PC-3 (cell line): ENCODE data around the gene SYT1. TPM values are rescaled to one million over a fixed set of nuclear protein-coding genes. Genes with fewer than 3 reads are reported as not detected.

Source experiments
- ATAC-seq: fragments of 200-7000 bp; cut with Tn5 transposase; 2 replicates; pipeline ENCODE4 v1.9.1; 2020; ENCODE audit warnings: mild to moderate bottlenecking, moderate library complexity
- BruUV-seq: library from RNA; stranded (reverse); fragments of 400-500 nt; replicated peaks from 2 replicates; lab custom pipeline; 2021; lab: Mats Ljungman, UMichigan
- CTCF ChIA-PET: fragments of 300-600 bp; sonication (Branson Sonifier 250); formaldehyde crosslinking; loops from one replicate; lab custom pipeline; 2022; ENCODE audit warnings: antibody characterized with exemption; lab: Charles Lee
- POLR2A ChIA-PET: fragments of 300-600 bp; sonication (Branson Sonifier 250); formaldehyde crosslinking; loops from one replicate; lab custom pipeline; 2022; ENCODE audit warnings: antibody characterized with exemption; ENCODE audit not compliant: unreplicated experiment; lab: Charles Lee
- DNase-seq: peaks from one replicate; pipeline ENCODE4 v3.0.0-alpha.2; 2015
- H2AFZ ChIP-seq: fragments of 300-600 bp; sonication (generic); 2 replicates; pipeline ENCODE4 v1.6.0; 2016; ENCODE audit warnings: antibody characterized with exemption, low read length
- H3F3A ChIP-seq: fragments of 300-600 bp; sonication (generic); one replicate; pipeline ENCODE4 v1.6.0; 2017; ENCODE audit warnings: antibody characterized with exemption, low read length, control low read depth, mild to moderate bottlenecking; ENCODE audit not compliant: unreplicated experiment
- H3K27ac ChIP-seq: fragments of 300-600 bp; sonication (generic); 2 replicates; pipeline ENCODE4 v1.5.1; 2016; ENCODE audit warnings: mild to moderate bottlenecking, low read length
- H3K27me3 ChIP-seq: fragments of 300-600 bp; sonication (generic); 2 replicates; pipeline ENCODE4 v1.6.1; 2016; ENCODE audit warnings: low read length, mixed read lengths
- H3K36me3 ChIP-seq: fragments of 300-600 bp; sonication (generic); 2 replicates; pipeline ENCODE4 v1.6.1; 2016; ENCODE audit warnings: low read depth, mixed run types, low read length, mixed read lengths
- H3K4me1 ChIP-seq: fragments of 300-600 bp; sonication (generic); 2 replicates; pipeline ENCODE4 v1.5.1; 2016; ENCODE audit warnings: low read length; ENCODE audit not compliant: insufficient read depth
- H3K4me2 ChIP-seq: fragments of 300-600 bp; sonication (generic); 2 replicates; pipeline ENCODE4 v1.6.0; 2016; ENCODE audit warnings: low read length
- H3K4me3 ChIP-seq: fragments of 300-600 bp; sonication (generic); 2 replicates; pipeline ENCODE4 v1.5.1; 2016; ENCODE audit warnings: mild to moderate bottlenecking, low read length, mixed read lengths
- H3K79me2 ChIP-seq: fragments of 300-600 bp; sonication (generic); 2 replicates; pipeline ENCODE4 v1.6.1; 2017; ENCODE audit warnings: low read length, mixed read lengths
- H3K9ac ChIP-seq: fragments of 300-600 bp; sonication (generic); 2 replicates; pipeline ENCODE4 v1.6.0; 2016; ENCODE audit warnings: mild to moderate bottlenecking, low read length
- H3K9me2 ChIP-seq: fragments of 300-600 bp; sonication (generic); replicated peaks from 2 replicates; pipeline ENCODE4 v1.6.1; 2016; ENCODE audit warnings: mixed run types, low read length, mixed read lengths
- H3K9me3 ChIP-seq: fragments of 300-600 bp; sonication (generic); 2 replicates; pipeline ENCODE4 v1.6.1; 2016; ENCODE audit warnings: low read length, mixed read lengths
- H4K20me1 ChIP-seq: fragments of 300-600 bp; sonication (generic); 2 replicates; pipeline ENCODE4 v1.6.1; 2016; ENCODE audit warnings: low read length, mixed read lengths
- EZH2 ChIP-seq: fragments of 300-600 bp; sonication (generic); IDR thresholded peaks from one replicate; pipeline ENCODE4 v1.6.1; 2017; ENCODE audit warnings: antibody characterized with exemption, mild to moderate bottlenecking, low read length; ENCODE audit not compliant: unreplicated experiment
- EZH2phosphoT487 ChIP-seq: fragments of 300-600 bp; sonication (generic); IDR thresholded peaks from 2 replicates; pipeline ENCODE4 v1.6.1; 2018; ENCODE audit warnings: mild to moderate bottlenecking, antibody characterized with exemption, low read length, borderline replicate concordance
- intact Hi-C: fragments of 100-400 bp; cut with micrococcal nuclease; formaldehyde crosslinking; loops from 2 replicates; pipeline ENCODE4 v1.9.0; 2023
- total RNA-seq: library from RNA; depleted of rRNA; stranded (reverse); fragments of >200 nt; gene quantifications from 2 replicates; pipeline ENCODE4 v1.2.3, GENCODE V29; 2014
- TF ChIP-seq, protein P1 (sequence below): fragments of 300-600 bp; sonication (generic); conservative IDR thresholded peaks from 2 replicates; pipeline ENCODE4 v1.5.1; 2017; ENCODE audit warnings: antibody characterized with exemption, low read depth, mild to moderate bottlenecking, low read length

SYT1 gene
- total RNA-seq, 1 experiment from 2014 or later: 0.51 TPM

GRCh38 chr12:79108962-79109361, 244.4 kb downstream of the SYT1 start:
- Histone ChIP-seq H3K9me2 (no peaks in the 10 kb centered on the region), H4K20me1 (no peaks in the 10 kb centered on the region), H3K9me3 (no peaks in the 10 kb centered on the region), H3K79me2 (no peaks in the 10 kb centered on the region), H3K4me1 (peaks cover 6% of the 10 kb centered on the region; the same call in 1 of the 2 replicates), H3K27ac (no peak overlapping the region), H3K27me3 (no peaks in the 10 kb centered on the region), H3F3A (no peaks in the 10 kb centered on the region), H3K36me3 (no peaks in the 10 kb centered on the region), H3K4me2 (no peak overlapping the region), H3K4me3 (no peak overlapping the region), H2AFZ (no peak overlapping the region), H3K9ac (no peak overlapping the region)
- intact Hi-C loops: no loop called here
- TF ChIP-seq, protein P1, sequence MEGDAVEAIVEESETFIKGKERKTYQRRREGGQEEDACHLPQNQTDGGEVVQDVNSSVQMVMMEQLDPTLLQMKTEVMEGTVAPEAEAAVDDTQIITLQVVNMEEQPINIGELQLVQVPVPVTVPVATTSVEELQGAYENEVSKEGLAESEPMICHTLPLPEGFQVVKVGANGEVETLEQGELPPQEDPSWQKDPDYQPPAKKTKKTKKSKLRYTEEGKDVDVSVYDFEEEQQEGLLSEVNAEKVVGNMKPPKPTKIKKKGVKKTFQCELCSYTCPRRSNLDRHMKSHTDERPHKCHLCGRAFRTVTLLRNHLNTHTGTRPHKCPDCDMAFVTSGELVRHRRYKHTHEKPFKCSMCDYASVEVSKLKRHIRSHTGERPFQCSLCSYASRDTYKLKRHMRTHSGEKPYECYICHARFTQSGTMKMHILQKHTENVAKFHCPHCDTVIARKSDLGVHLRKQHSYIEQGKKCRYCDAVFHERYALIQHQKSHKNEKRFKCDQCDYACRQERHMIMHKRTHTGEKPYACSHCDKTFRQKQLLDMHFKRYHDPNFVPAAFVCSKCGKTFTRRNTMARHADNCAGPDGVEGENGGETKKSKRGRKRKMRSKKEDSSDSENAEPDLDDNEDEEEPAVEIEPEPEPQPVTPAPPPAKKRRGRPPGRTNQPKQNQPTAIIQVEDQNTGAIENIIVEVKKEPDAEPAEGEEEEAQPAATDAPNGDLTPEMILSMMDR: no peak
- TF ChIP-seq EZH2phosphoT487 (no peak), EZH2 (no peak)
- ATAC-seq (no peak), DNase-seq (no peak)
- ChIA-PET POLR2A (no interaction called here), CTCF (no interaction called here)
- no TSS peak for BruUV-seq

GRCh38 chr12:79114896-79115295, 250.3 kb downstream of the SYT1 start:
- no peaks in the 10 kb centered on the region for H3F3A ChIP-seq
- intact Hi-C loops: no loop called here
- no peaks in the 10 kb centered on the region for H3K9me2 ChIP-seq
- peaks cover 6% of the 10 kb centered on the region; the same call in 1 of the 2 replicates for H3K4me1 ChIP-seq
- H3K36me3 ChIP-seq: no peaks in the 10 kb centered on the region
- H3K27me3 ChIP-seq: no peaks in the 10 kb centered on the region
- H3K9me3 ChIP-seq: no peaks in the 10 kb centered on the region
- H4K20me1 ChIP-seq: no peaks in the 10 kb centered on the region
- CTCF ChIA-PET: interaction anchor here (0.6 kb wide), 1 partner anchor 282 kb away, joined by 3 read pairs; no protein-coding TSS in a partner anchor
- H3K27ac ChIP-seq: no peak overlapping the region
- no peak overlapping the region for H2AFZ ChIP-seq
- H3K4me2 ChIP-seq: no peak overlapping the region
- POLR2A ChIA-PET: no interaction called here
- TF ChIP-seq EZH2: no peak
- no peak for TF ChIP-seq EZH2phosphoT487
- TF ChIP-seq, protein P1: no peak
- ATAC-seq (no peak), DNase-seq (no peak)
- no peaks in the 10 kb centered on the region for H3K79me2 ChIP-seq
- H3K9ac ChIP-seq: no peak overlapping the region
- no peak overlapping the region for H3K4me3 ChIP-seq
- BruUV-seq: no TSS peak

DNA sequence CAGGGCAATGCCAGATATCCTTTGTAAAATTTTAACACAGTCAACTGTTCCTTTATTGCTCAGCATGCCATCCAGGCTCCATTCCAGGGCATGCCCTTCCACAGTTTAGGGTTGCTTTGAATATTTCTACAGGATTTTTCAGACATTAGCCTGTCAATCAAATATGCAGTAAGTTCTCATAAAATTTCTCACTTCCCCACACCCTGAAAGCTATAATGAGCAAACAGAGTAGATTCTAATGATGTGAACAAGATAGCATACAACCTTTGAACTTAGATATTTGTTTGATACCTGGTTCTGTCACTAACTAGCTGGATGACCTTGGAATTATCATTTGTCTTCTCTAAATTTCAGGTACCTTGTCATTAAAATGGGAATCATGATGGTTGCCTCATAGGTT, 251.2 kb downstream of the SYT1 start:
- no peak overlapping the region for H3K4me3 ChIP-seq
- no peak overlapping the region for H2AFZ ChIP-seq
- TF ChIP-seq, protein P1: no peak
- no peak for TF ChIP-seq EZH2phosphoT487
- no peak for TF ChIP-seq EZH2
- no peak overlapping the region for H3K9ac ChIP-seq
- H3K27ac ChIP-seq: no peak overlapping the region
- POLR2A ChIA-PET: no interaction called here
- H4K20me1 ChIP-seq: no peaks in the 10 kb centered on the region
- H3K4me2 ChIP-seq: no peak overlapping the region
- H3K9me3 ChIP-seq: no peaks in the 10 kb centered on the region
- CTCF ChIA-PET: no interaction called here
- ATAC-seq: no peak
- H3K27me3 ChIP-seq: no peaks in the 10 kb centered on the region
- H3F3A ChIP-seq: no peaks in the 10 kb centered on the region
- H3K79me2 ChIP-seq: no peaks in the 10 kb centered on the region
- no TSS peak for BruUV-seq
- no peaks in the 10 kb centered on the region for H3K9me2 ChIP-seq
- no peak for DNase-seq
- H3K36me3 ChIP-seq: no peaks in the 10 kb centered on the region
- H3K4me1 ChIP-seq: peaks cover 6% of the 10 kb centered on the region; the same call in 1 of the 2 replicates
- intact Hi-C loops: no loop called here
